22Rv1 (cell line): Measurements from ENCODE around the gene KRT35.

Experiments used
- ZFX ChIP-seq: fragments of 450-650 bp; IDR thresholded peaks from 2 replicates; pipeline ENCODE4 v1.6.1; 2017; ENCODE audit warnings: antibody characterized with exemption, borderline replicate concordance
- TF ChIP-seq, protein P1 (sequence below): fragments of 450-650 bp; IDR thresholded peaks from 2 replicates; pipeline ENCODE4 v1.5.1; 2017; ENCODE audit warnings: mild to moderate bottlenecking

DNA sequence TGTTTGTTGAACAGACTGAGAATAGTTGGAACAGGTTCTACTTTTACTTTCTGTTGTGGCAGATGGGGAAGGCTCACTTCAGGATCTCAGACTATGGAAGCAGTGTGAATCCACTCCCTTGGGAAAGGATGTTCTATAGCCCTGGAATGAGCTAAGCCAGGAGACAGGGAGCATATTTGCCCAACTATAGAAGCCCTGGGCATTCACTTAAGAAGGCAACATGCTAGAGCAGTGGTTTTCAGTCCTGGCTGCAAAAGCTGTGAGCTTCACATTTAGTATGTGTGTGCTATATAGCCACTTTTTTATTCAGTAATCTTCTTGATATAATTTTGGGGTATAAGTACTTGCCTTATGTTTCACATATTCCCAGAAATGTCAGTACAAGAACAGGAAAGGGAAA is 12.6 kb downstream of the KRT35 start:
- TF ChIP-seq, protein P1, sequence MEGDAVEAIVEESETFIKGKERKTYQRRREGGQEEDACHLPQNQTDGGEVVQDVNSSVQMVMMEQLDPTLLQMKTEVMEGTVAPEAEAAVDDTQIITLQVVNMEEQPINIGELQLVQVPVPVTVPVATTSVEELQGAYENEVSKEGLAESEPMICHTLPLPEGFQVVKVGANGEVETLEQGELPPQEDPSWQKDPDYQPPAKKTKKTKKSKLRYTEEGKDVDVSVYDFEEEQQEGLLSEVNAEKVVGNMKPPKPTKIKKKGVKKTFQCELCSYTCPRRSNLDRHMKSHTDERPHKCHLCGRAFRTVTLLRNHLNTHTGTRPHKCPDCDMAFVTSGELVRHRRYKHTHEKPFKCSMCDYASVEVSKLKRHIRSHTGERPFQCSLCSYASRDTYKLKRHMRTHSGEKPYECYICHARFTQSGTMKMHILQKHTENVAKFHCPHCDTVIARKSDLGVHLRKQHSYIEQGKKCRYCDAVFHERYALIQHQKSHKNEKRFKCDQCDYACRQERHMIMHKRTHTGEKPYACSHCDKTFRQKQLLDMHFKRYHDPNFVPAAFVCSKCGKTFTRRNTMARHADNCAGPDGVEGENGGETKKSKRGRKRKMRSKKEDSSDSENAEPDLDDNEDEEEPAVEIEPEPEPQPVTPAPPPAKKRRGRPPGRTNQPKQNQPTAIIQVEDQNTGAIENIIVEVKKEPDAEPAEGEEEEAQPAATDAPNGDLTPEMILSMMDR = no peak
- no peak for TF ChIP-seq ZFX
